ENCODE results near the gene ATP5PO.

- TF ChIP-seq CTCF (IDR thresholded peaks at IDR 0.05; ENCODE audit: low read depth, low read length, missing input control), result no peak
- TF ChIP-seq RAD21 (IDR thresholded peaks at IDR 0.05), result no peak
- no peak for TF ChIP-seq GABPA (IDR thresholded peaks at IDR 0.05 in 1 of 2, conservative IDR thresholded peaks at IDR 0.05 in 1 of 2)
- TF ChIP-seq YY1 (IDR thresholded peaks at IDR 0.05), result no peak
- TF ChIP-seq TAF1 (conservative IDR thresholded peaks at IDR 0.05), result no peak
- TF ChIP-seq JUND (IDR thresholded peaks at IDR 0.05), result no peak
- TF ChIP-seq SP1 (IDR thresholded peaks at IDR 0.05), result no peak
- no peak for TF ChIP-seq MAX (IDR thresholded peaks at IDR 0.05)
- TF ChIP-seq FOXA2 (IDR thresholded peaks at IDR 0.05), result no peak
These were observed 48.8 kb downstream of the ATP5PO start for GRCh38 chr21:33866826-33867225.

All from liver (tissue), 3 donors.